ENCODE results near the gene HGFAC.

HGFAC gene

GRCh38 chr4:3462790-3463415 is 21.1 kb downstream of the HGFAC start, which contains the start of gene DOK7:
DOK7 (plus strand) TSS chr4:3463306; CDS start chr4:3463376, 70 bp downstream.
- DNase-seq (ENCODE audit: low spot score) = peak; percentile 59

DNA sequence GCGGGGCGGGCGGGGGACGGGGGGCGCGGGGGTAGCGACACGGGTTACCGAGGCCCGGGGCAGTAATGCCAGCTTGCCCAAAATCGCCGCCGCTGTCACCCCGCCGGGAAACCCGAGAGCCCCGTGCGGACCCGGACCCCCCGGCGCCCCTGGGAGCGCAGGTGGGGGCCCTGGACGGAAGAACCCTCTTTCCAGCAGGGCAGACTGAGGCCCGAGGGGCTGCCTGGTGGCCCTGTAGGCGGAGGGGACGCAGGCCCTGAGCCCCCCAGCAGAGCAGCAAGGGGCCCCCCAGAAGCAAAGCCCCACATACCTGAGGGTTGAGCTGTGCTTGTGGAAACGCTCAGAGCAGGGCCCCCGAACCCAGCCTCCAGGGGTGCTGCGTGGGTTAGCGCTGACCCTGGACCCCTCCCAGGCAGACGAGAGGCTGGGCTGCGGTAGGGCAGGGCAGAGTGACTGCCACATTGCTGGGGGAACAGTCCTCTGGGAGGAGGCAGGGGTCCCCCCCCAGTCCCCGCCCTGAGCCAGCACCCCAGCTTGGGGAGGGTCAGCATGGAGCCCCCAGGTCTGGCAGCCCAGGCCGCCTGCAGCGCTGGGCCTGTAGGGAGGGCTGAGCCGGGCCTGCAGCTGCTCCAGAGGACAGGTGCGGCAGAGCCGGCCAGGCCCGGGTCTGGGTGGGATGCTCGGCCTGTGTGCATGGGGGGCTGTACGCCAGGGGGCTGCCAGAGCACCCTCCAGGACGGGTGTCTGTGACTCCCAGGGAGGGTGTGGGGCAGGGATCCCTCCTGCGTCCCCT is 22.0 kb downstream of the HGFAC start:
- DNase-seq (ENCODE audit: low spot score) = no peak

DNA sequence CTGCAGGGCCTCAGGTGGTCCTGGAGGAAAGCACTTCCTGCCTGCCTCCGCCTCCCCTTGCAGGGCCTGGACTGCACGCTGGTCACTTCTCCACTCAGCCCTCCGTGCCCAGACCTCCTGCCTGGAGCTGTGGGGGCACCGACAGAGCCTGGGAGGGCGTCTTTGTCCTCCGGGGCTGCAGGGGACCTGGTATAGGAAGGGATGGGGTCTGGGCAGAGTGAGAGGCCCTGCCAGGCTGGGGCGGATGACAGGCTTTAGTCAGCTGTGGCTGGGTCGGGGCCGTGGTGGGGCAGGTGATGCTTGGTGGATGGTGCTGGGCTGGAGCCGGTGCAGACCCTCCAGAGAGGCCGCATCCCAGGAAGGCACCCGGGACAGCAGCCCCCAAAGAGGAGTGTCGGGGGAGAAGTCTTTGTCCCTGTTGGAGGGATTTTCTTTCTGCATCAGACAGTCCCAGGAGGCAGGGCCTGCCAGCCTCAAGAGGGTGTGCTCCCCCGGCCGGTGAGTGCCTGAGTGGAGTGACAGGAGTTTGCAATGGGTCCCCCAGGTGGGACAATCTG is 22.7 kb downstream of the HGFAC start:
- no peak for DNase-seq (ENCODE audit: low spot score)

- no peak for DNase-seq (ENCODE audit: low spot score)
Measured at GRCh38 chr4:3464911-3465697, 23.3 kb downstream of the HGFAC start.

GRCh38 chr4:3465698-3466671 is 24.2 kb downstream of the HGFAC start:
- DNase-seq (ENCODE audit: low spot score) = no peak

- DNase-seq (ENCODE audit: low spot score) = no peak
Measured at GRCh38 chr4:3466691-3467600, 25.2 kb downstream of the HGFAC start.

DNA sequence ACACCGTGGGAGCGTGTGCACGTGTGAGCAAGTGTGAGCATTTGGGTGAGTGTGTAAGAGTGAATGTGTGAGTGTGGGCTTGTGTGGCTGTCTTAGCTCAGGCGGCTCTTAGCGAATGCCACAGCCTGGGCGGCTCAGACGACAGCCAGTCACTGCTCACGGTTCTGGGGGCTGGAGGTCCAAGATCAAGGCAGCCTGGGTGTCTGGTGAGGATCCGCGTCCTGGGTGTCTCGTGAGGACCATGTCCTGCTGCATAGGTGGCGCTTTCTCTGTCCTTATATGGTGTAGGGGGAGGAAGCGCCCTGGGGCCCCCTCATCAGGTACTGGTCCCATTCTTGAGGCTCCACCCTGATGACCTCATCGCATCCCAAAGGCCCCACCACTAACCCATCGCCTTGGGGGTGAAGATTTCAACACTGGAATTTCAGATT is 25.8 kb downstream of the HGFAC start:
- no peak for DNase-seq (ENCODE audit: low spot score)

- no peak for DNase-seq (ENCODE audit: low spot score)
Measured at GRCh38 chr4:3468154-3468553, 26.4 kb downstream of the HGFAC start.

DNA sequence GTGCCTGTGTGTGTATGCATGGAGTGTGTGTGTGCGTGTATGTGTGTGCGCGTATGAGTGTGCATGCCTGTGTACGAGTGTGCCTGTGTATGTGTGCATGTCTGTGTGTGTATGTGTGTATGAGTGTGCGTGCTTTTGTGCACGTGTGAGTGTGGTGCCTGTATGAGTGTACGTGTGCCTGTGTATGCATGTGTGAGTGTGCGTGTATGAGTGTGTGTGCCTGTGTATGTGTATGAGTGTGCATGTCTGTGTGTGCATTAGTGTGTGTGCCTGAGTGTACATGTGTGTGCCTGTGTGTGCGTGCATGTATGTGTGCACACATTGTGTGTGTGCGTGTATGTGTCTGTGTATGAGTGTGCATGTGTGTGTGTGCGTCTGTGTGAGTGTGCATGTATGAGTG is 27.0 kb downstream of the HGFAC start:
- DNase-seq (ENCODE audit: low spot score) = no peak

DNA sequence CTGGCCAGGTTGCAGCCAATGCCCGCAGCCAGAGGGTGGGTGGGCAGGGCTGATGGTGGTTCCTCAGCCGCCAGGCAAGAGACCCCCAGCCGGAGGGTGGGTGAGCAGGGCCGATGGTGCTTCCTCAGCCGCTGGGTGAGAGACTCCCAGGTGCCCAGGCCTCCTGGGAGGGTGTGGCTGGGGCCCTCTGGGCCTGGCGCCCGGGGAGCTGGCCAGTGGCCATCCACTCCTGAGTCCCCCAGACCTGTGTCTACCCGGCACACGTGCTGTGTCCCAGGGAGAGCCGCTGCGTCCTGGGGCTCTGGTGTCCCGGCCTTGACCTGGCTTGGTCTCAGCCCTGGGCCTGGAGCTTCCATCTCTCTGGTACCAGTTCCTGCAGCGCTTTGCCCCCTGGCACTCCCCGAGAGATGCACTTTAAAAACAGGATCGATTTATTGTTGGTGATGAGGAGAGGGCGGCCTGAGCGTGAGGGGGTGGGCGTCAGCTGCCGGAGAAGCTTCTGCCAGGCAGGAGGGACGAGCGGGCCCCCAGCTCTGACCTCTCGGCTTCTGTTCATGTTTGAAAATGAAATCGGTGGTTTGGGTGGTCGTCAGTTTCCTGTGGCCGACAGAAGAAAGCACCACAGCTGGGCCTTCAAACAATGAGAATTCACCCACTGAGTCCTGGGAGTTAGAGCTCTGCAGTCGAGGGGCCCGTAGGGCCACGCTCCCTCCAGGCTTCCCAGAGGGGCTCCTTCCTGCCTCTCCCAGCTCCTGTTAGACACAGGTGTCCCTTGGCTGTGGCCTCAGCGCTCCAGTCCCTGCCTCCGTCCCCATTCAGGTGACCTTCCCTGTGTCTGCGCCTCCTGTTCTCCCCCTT is 27.8 kb downstream of the HGFAC start:
- DNase-seq (ENCODE audit: low spot score) = no peak

DNA sequence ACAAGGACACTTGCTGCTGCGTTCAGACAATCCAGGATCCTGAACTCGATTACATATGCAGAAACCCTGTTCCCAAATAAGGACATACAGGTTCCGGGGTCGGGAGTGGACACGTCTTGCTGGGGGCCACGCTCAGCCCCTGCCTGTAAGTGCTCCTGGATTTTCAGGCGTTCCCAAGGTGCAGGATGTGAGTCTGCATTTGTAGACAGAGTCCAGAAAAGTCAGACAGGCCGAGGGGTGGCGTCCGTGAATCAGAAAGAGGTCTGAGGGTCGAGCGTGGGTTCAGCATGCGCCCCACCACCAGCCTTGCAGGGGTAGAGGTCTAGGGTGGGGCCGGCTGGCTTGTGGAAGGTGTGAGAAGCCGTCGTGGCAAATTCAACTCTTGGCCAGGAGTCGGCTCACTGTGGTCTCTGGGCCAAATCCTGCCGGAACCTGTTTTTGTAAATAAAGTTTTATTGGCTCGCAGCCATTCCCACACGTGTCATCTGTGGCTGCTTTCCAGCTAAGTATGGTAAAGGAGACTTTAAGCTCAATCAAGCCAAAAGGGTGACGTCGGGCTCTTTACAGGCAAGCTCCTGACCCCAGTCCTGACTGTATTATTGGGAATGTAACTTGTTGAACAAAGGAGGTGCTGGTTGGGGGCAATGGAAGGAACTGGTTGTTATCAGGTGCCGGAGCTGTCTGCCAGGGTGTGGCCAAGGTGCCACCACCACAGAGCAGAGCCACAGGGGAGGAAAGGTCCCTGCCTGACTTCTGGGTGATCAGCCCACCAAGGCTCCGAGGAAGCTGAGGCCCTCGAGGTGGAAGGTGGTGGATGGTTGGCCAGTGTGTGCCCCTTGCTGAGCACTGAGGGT is 28.7 kb downstream of the HGFAC start:
- DNase-seq (ENCODE audit: low spot score) = no peak

GRCh38 chr4:3471098-3471760 is 29.5 kb downstream of the HGFAC start:
- DNase-seq (ENCODE audit: low spot score) = no peak

DNA sequence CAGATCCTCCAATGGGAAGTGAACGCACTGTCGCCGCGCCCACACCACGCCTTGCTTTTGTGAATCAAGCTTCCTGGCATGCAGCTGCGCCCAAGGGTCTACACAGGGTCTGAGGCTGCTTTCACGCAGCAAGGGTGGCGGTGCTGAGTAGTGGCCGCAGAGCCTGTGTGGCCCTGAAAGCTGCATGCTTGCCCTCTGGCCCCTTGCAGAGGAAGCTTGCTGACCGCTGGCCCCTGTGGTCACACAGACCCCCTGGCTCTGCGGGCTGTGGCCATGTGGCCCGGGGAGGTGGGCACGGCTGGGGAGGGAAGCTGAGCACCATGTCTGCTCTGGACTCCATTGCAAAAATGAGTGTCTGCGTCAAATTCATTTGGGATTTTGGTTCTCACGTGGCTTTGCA is 30.1 kb downstream of the HGFAC start:
- no peak for DNase-seq (ENCODE audit: low spot score)

GRCh38 chr4:3472411-3473141 is 30.8 kb downstream of the HGFAC start:
- no peak for DNase-seq (ENCODE audit: low spot score)

DNA sequence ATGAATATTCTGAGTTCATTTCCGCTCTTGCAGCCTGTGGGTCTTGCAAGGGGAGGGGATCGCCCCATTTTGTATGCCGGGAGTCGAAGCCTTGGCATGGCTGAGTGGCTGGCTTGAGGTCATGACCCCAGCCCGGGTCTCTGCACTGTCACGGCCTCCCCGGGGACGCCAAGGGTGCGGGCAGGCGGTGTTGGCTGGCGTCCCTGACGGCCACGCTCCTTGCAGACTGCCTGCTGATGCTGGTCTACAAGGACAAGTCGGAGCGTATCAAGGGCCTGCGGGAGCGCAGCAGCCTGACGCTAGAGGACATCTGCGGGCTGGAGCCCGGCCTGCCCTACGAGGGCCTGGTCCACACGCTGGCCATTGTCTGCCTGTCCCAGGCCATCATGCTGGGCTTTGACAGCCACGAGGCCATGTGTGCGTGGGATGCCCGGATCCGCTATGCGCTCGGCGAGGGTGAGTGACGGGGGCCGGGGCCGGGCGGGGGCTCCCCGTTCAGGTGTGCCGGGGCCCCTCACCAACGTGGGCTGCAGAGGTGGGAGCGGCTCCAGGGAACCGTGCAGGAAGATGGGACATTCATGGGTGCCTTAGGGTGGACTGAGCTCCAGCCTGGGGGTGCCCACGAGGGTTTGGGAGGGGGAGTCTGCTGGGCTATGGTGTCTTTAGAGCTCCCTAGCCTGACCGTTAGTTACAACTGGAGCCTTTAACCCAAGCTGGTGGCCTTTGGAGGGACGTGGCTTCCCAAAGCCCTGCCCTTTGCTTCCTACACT is 31.6 kb downstream of the HGFAC start:
- DNase-seq (ENCODE audit: low spot score) = no peak
